LNCAP (cell line): Measurements from ENCODE around the gene BOD1.

Experiments used
- CTCF ChIP-seq: fragments of 450-650 bp; IDR thresholded peaks from 2 replicates; pipeline ENCODE4 v1.5.1; 2017; ENCODE audit warnings: mild to moderate bottlenecking

The BOD1 gene

GRCh38 chr5:173611706-173612105, 4.7 kb downstream of the BOD1 start:
- TF ChIP-seq CTCF, result no peak

- TF ChIP-seq CTCF, result no peak
These were observed 12.3 kb downstream of the BOD1 start for GRCh38 chr5:173604141-173604540.

GRCh38 chr5:173602423-173602822, 14.0 kb downstream of the BOD1 start:
- TF ChIP-seq CTCF, result no peak

GRCh38 chr5:173598686-173599085, 17.8 kb downstream of the BOD1 start:
- no peak for TF ChIP-seq CTCF

- no peak for TF ChIP-seq CTCF
These were observed 19.1 kb downstream of the BOD1 start for GRCh38 chr5:173597304-173597703.

GRCh38 chr5:173595841-173596240, 20.6 kb downstream of the BOD1 start:
- no peak for TF ChIP-seq CTCF

GRCh38 chr5:173594061-173594460, 22.4 kb downstream of the BOD1 start:
- TF ChIP-seq CTCF, result no peak

GRCh38 chr5:173592050-173592669, 24.3 kb downstream of the BOD1 start:
- peak; percentile 86 for TF ChIP-seq CTCF
